Fibroblast of skin of left biceps (primary cell): ENCODE results near the gene TANC1.

ENCODE experiments used
- DNase-seq, 2 experiments: peaks; one replicate each; pipeline ENCODE4 v3.0.0-alpha.2; 2013; ENCODE audit warnings: low read depth in 2 of 2

Gene TANC1

DNA sequence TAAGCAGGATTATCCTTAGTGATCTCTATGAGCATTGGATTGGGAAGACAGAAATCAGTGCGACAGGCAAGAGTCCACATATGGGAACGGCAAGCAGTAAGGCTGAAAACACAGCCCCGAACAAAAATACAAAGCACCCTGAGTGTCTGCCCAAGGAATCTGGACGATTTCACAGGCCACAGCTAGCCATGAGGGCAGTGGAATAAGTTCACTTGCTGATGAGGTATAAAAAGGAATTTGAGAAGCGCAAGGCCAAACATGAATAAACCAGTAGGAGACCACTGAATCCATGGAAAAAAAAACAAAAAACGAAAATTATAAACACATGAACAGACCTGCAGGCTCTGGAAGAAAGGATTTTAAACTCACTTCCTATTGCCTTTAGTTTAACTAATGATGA lies 293.8 kb downstream of the TANC1 start:
- DNase-seq = no peak

DNA sequence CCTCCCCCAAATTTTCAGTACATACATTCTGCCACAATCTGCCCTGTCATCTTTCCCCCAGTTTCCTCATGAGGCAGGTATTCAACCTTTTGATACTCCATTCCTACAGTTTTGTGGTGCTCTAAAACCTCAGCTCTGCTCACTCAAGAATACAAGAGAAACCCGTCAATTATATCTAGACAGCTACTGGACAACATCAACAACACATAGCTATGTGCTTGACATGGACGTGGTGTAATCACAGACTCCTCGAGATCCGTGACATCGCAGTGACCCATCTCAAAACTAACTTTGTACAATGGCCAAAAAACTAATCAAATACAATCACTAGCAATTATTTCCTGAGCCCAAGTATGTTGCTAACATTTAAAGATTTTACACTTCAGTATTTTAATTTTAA lies 294.5 kb downstream of the TANC1 start:
- DNase-seq = no peak

DNA sequence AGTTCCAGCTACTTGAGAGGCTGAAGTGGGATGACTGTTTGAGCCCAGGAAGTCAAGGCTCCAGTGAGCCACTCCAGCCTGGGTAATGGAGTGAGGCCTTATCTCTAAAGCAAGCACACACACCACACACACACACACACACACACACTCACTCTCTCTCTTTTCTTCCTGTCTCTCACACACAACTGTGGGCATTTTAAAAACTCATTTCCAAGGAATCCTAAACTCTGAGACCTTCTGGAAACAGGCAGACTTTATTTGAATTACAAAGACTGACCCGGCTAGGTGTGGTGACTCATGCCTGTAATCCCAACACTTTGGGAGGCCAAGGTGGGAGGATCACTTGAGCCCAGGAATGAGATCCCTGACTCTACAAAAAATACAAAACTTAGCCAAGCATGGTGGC lies 296.7 kb downstream of the TANC1 start:
- no peak for DNase-seq

DNA sequence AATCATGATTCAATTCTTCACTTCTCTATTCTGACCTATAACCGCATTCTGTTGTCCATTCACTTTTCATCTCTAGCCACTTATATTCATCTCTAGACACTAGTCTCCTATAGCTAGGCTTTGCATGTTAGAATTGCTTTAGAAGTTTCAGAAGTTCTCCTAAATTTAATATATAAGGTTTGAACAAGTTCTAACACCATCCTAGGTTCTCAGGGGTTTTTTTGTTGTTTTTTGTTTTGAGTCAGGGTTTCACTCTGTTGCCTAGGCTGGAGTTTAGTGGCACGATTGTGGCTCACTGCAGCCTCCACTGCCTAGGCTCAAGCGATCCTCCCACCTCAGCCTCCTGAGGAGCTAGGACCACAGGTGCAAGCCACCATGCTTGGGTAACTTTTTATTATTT lies 298.1 kb downstream of the TANC1 start:
- no peak for DNase-seq

DNA sequence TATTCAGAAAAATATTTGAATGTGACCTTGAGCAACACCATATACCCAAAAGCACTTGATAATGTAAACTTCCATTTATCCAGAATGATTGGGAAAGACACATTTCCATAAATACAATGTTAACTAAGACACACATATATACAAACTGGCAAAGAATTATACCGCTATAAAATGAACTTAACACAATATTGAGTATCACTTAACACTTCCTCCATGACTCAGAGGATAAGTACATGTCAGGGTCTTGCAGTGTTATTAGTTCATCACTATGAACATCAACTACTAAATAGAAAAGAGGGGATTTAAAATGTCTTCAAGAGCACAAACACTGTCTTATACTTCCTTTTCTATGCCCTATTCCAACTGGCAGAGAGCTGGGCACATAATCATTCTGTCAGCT lies 299.5 kb downstream of the TANC1 start:
- DNase-seq = no peak

DNA sequence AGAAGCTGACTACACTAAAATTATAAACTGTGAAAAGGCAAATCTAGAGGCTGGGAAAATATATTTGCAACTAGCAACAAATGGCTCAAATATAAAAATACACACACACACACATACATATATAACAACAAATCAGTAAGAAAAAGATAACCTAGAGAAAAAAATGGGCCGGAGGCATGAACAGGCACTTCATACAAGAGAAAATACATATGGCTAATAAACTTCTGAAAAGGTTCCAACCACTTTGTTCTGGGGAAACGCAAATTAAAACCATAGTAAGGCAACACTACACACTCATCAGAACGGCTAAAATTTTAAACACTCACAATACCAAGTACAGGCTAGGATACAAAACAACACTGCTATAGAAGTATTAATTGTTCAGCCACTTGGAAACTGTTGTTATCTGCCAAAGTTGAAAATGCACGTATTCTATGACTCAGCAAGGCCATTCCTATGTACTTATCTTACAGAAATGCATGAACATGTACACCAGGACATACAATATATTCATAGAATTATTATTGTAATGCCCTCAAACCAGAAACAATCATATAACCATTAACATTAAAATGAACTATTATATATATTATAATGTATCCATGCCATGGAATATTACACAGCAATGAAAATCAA lies 302.4 kb downstream of the TANC1 start:
- no peak for DNase-seq

DNA sequence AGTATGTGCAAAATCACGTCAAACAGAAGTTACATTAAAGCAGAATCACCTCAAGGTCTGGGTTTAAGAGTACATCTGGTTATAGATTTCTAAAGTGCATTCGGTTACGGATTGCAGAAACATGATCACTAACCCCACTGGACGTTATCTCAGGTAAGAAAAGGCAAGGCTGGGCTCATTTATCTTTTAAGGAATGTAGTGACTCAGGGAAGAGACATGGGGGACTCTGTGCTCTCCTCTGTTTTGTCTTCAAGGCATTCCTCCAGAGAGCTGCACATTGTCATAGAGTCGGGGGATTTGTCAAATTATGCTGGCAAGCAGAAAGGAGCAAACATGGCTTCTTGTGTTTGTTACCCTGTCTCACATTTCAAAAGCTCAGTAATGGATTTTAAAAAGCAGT lies 303.7 kb downstream of the TANC1 start:
- DNase-seq = no peak

DNA sequence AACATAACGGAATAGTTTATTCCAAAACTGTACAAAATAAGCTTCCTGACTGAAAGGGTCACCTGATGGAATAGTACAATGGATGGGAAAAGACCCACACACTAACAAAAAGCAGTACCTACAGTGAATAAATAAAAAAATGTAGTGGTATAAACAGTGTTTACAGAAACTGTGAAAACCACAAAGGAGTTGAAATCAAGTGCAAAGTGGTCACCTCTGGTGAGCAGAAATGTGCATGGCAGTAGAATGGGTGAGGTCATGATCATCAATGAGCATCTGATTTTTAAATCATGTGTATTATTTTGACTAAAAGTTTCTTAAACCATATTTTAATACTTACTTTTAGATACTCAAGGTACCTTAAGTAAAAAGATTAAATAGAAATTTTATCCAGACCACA lies 306.7 kb downstream of the TANC1 start:
- DNase-seq = no peak

DNA sequence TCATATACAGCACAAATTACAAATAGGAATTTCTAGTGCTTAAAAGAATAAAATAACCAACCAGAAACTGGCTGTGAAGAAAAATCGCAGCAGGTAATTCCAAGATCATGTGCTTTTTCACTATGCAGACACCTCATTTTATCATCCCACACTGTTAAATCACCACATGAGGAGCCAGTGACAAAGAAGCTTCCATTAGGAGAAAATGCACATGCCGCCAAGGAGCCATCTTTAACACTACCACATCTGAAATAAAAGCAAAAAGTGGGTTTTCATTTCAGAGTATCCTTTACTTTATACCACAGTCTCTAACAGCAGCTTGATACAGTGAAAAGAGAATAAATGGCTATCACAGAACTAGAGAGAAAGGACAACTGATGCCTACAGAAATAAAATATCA lies 311.3 kb downstream of the TANC1 start:
- DNase-seq = no peak

DNA sequence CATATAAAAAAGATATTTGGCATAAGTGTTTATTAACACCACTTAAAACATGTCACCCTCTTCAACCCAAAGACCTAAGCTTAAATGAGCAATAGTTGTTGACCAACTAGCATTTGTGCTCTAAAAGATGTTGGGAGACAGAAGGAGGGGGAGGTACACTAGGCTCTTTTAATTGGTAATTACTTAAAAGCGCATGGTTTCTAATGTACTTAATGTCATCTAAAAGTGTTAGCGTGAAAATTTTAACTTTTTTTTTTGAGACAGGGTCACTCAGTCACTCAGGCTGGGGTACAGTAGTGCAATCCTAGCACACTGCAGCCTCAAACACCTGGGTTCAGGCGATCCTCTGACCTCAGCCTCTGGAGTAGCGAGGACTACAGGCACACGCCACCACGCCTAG lies 312.6 kb downstream of the TANC1 start:
- no peak for DNase-seq
